Right atrium auricular region (tissue), 2 donors: ENCODE results near the gene PTPN7. TPM values are rescaled to one million over a fixed set of nuclear protein-coding genes. Genes with fewer than 3 reads are reported as not detected.
A peak's percentile ranks its signal among the peaks of the same experiment; 100 is the strongest.

Experiments used
- DNase-seq: peaks from one replicate; pipeline ENCODE4 v3.0.0-alpha.2; 2019; ENCODE audit warnings: low spot score
- H3K27ac ChIP-seq, 2 donors: fragments of 200-600 bp; sonication (generic); 1 replicate in 1 of 2; 2 replicates in 1 of 2; pipeline ENCODE4 v1.5.1; 2016 to 2019
- H3K27me3 ChIP-seq, 2 donors: fragments of 200-600 bp; sonication (generic); one replicate each; pipeline versions ENCODE4 v1.5.1 to v1.6.0; 2017 to 2019
- H3K36me3 ChIP-seq: fragments of 200-600 bp; sonication (generic); one replicate; pipeline ENCODE4 v1.5.1; 2016
- H3K4me1 ChIP-seq, 2 donors: fragments of 200-600 bp; sonication (generic); one replicate each; pipeline versions ENCODE4 v1.5.1 to v1.6.0; 2017 to 2019
- H3K4me3 ChIP-seq, 2 donors: fragments of 200-600 bp; sonication (generic); 1 replicate in 1 of 2; 2 replicates in 1 of 2; pipeline ENCODE4 v1.5.1; 2017 to 2019; ENCODE audit warnings: mild to moderate bottlenecking in 1 of 2, moderate library complexity in 1 of 2
- H3K9me3 ChIP-seq, 2 donors: fragments of 200-600 bp; sonication (generic); one replicate each; pipeline ENCODE4 v1.5.1; 2019
- total RNA-seq, 2 donors: library from RNA; depleted of rRNA; stranded (reverse); fragments of >200 nt; gene quantifications; one replicate each; pipeline ENCODE4 v1.1.0, GENCODE V29; 2016
- TF ChIP-seq, protein P1 (sequence below), 2 donors: fragments of 200-600 bp; sonication (generic); IDR thresholded peaks; one replicate each; pipeline ENCODE4 v1.5.1; 2019; ENCODE audit warnings: antibody characterized with exemption in 2 of 2

PTPN7 gene
- total RNA-seq, 2 donors from 2014 or later: 0.41 to 0.63 TPM

- H3K4me1 ChIP-seq: peaks cover 0 to 54% of the 10 kb centered on the region in 2 donors
- no peaks in the 10 kb centered on the region for H3K36me3 ChIP-seq
- DNase-seq: no peak
- no peaks in the 10 kb centered on the region for H3K27me3 ChIP-seq
- peak overlapping the region; percentile 72 to 92 for H3K27ac ChIP-seq
- no peaks in the 10 kb centered on the region for H3K9me3 ChIP-seq
- no peak overlapping the region for H3K4me3 ChIP-seq
- TF ChIP-seq, protein P1, sequence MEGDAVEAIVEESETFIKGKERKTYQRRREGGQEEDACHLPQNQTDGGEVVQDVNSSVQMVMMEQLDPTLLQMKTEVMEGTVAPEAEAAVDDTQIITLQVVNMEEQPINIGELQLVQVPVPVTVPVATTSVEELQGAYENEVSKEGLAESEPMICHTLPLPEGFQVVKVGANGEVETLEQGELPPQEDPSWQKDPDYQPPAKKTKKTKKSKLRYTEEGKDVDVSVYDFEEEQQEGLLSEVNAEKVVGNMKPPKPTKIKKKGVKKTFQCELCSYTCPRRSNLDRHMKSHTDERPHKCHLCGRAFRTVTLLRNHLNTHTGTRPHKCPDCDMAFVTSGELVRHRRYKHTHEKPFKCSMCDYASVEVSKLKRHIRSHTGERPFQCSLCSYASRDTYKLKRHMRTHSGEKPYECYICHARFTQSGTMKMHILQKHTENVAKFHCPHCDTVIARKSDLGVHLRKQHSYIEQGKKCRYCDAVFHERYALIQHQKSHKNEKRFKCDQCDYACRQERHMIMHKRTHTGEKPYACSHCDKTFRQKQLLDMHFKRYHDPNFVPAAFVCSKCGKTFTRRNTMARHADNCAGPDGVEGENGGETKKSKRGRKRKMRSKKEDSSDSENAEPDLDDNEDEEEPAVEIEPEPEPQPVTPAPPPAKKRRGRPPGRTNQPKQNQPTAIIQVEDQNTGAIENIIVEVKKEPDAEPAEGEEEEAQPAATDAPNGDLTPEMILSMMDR (IDR thresholded peaks at IDR 0.05): no peak
These were observed 43.0 kb upstream of the PTPN7 start for GRCh38 chr1:202203238-202204039.

DNA sequence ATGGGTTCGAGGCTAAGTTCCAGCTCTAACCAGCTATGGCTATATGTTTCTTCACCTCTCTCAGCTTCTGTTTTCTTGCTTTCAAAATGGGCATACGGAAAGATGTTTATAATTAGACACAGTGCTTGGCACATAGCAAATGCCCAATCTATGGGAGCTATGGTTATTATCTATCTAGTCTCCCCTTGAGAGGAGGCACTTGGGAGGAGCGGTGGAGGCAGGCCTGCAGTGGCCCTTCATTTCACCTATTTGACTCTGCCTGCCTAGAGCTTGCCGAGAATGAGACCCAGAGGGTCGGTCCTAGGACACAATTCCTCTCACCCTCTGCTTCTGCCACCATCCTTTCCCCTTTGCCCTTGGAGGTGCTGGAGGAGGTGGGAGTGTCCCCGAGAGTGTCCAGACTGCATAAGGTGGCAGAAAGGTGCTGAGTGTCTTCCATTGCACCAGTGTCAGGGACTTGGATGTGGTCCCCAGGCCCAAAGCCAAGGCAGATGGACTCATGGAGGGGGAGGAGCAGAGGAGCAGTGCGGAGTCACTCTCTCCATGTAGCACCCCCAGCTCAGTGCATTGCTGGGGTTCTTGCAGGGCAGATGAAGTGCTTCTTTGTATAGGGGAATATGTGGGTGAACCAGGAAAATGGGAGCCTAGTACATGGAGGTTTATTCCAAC lies 42.2 kb upstream of the PTPN7 start:
- Histone ChIP-seq H3K4me1 (peaks cover 0 to 52% of the 10 kb centered on the region in 2 donors), H3K4me3 (no peak overlapping the region), H3K27me3 (no peaks in the 10 kb centered on the region), H3K36me3 (no peaks in the 10 kb centered on the region), H3K9me3 (no peaks in the 10 kb centered on the region), H3K27ac (peak overlapping the region; percentile 72 to 92)
- DNase-seq: no peak
- TF ChIP-seq, protein P1 (IDR thresholded peaks at IDR 0.05): no peak

DNA sequence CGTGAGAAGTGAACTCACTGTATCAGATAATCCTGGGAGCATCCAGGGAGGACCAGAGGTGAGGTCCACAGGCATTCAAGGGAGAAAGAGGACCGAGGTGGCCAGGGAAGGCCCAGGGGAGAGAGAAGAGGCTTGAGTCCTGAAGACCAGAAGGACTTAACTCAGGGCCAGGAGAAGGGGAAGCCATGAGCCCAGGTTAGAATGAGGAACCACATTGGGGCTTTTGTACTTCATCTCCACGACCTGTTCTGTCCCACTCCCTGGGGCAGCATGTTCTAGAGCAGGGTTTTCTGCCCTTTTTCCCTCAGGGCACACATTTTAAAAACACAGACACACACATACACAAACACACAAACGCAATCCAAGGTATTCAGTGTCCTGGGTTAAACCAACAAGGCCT lies 41.6 kb upstream of the PTPN7 start:
- H3K27me3 ChIP-seq: no peaks in the 10 kb centered on the region
- H3K4me1 ChIP-seq: peaks cover 0 to 47% of the 10 kb centered on the region in 2 donors
- peak overlapping the region; percentile 72 to 92 for H3K27ac ChIP-seq

DNA sequence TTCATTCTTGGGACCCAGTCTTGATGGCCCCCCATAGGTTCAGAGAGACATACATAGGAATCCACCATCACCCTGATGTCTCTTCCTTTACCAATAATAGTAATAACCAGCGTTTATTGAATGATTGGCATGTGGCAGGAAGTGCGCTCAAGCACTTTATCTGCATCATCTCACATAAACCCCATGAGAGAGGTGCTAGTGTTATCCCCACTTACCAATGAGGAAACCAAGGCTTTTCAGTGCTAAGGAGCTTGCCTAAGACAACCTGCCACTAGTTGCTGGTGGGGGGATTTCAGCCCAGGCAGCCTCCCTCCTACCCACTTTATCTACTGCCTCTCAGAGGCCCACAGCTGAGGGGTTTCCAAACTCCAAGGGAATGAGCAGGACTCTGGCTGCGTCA lies 40.9 kb upstream of the PTPN7 start:
- TF ChIP-seq, protein P1 (IDR thresholded peaks at IDR 0.05): no peak
- Histone ChIP-seq H3K4me1 (peaks cover 0 to 47% of the 10 kb centered on the region in 2 donors), H3K27me3 (no peaks in the 10 kb centered on the region), H3K4me3 (no peak overlapping the region), H3K27ac (peak overlapping the region; percentile 72 to 92), H3K36me3 (no peaks in the 10 kb centered on the region), H3K9me3 (no peaks in the 10 kb centered on the region)
- DNase-seq: no peak

More for the DNA sequence above, 41.6 kb upstream of the PTPN7 start:
- no peak for DNase-seq
- no peaks in the 10 kb centered on the region for H3K9me3 ChIP-seq
- no peak overlapping the region for H3K4me3 ChIP-seq
- no peaks in the 10 kb centered on the region for H3K36me3 ChIP-seq
- TF ChIP-seq, protein P1 (IDR thresholded peaks at IDR 0.05): no peak

GRCh38 chr1:202200669-202201068 lies 40.3 kb upstream of the PTPN7 start:
- Histone ChIP-seq H3K27me3 (no peaks in the 10 kb centered on the region), H3K4me1 (peaks cover 0 to 47% of the 10 kb centered on the region in 2 donors), H3K9me3 (no peaks in the 10 kb centered on the region), H3K4me3 (no peak overlapping the region), H3K36me3 (no peaks in the 10 kb centered on the region), H3K27ac (peak overlapping the region; percentile 72 to 92)
- DNase-seq: no peak
- TF ChIP-seq, protein P1 (IDR thresholded peaks at IDR 0.05): no peak
